Endodermal cell (in vitro differentiated cells): ENCODE data around the gene FUT8. TPM values are rescaled to one million over a fixed set of nuclear protein-coding genes. Genes with fewer than 3 reads are reported as not detected.

Source experiments
- DNase-seq: peaks from one replicate; pipeline ENCODE4 v3.0.0-alpha.2; 2017
- H3K27ac ChIP-seq: 2 replicates; pipeline ENCODE4 v1.5.1; 2013; ENCODE audit warnings: mild to moderate bottlenecking, low read depth, low read length, moderate library complexity
- H3K27me3 ChIP-seq: 2 replicates; pipeline ENCODE4 v1.6.1; 2013; ENCODE audit warnings: mild to moderate bottlenecking, low read length, moderate library complexity; ENCODE audit not compliant: insufficient read depth, control insufficient read depth, poor library complexity, severe bottlenecking
- H3K36me3 ChIP-seq: 2 replicates; pipeline ENCODE4 v1.7.0; 2013; ENCODE audit warnings: mild to moderate bottlenecking, low read length, moderate library complexity; ENCODE audit not compliant: control insufficient read depth, insufficient read depth
- H3K4me1 ChIP-seq: one replicate; pipeline ENCODE4 v1.7.0; 2013; ENCODE audit warnings: low read length; ENCODE audit not compliant: control insufficient read depth, insufficient read depth
- H3K4me3 ChIP-seq: 2 replicates; pipeline ENCODE4 v1.5.1; 2013; ENCODE audit warnings: mild to moderate bottlenecking, low read length, moderate library complexity
- H3K9ac ChIP-seq: 2 replicates; pipeline ENCODE4 v1.6.1; 2013; ENCODE audit warnings: mild to moderate bottlenecking, low read length, moderate library complexity; ENCODE audit not compliant: poor library complexity, severe bottlenecking; ENCODE audit errors: extremely low read depth
- H3K9me3 ChIP-seq: 2 replicates; pipeline ENCODE4 v1.6.1; 2013; ENCODE audit warnings: mild to moderate bottlenecking, low read length, moderate library complexity; ENCODE audit not compliant: control insufficient read depth
- H3K27ac Mint-ChIP-seq: 2 replicates; pipeline ENCODE4 v1.8.0; 2020; ENCODE audit warnings: mixed read lengths
- H3K27me3 Mint-ChIP-seq: 2 replicates; pipeline ENCODE4 v1.8.0; 2021; ENCODE audit warnings: mild to moderate bottlenecking, mixed read lengths; ENCODE audit not compliant: insufficient read depth
- H3K36me3 Mint-ChIP-seq: 2 replicates; pipeline ENCODE4 v1.8.0; 2020; ENCODE audit warnings: low read depth, mixed read lengths
- H3K4me1 Mint-ChIP-seq: 2 replicates; pipeline ENCODE4 v1.8.0; 2020; ENCODE audit warnings: mixed read lengths
- H3K4me3 Mint-ChIP-seq: 2 replicates; pipeline ENCODE4 v1.8.0; 2020; ENCODE audit warnings: mild to moderate bottlenecking, moderate library complexity, mixed read lengths
- H3K9me3 Mint-ChIP-seq: 2 replicates; pipeline ENCODE4 v1.8.0; 2020; ENCODE audit warnings: mild to moderate bottlenecking, mixed read lengths
- CTCF ChIP-seq: fragments of 200-600 bp; sonication (generic); conservative IDR thresholded peaks from 2 replicates; pipeline ENCODE4 v1.5.0; 2021; ENCODE audit warnings: antibody characterized with exemption, mild to moderate bottlenecking
- WGBS, 2 experiments: methylation state at CpG; one replicate each; pipeline versions ENCODE4 v1.1.5 to v1.1.7; 2013; ENCODE audit warnings: missing lambda C conversion rate in 2 of 2, mixed read lengths in 1 of 2; ENCODE audit not compliant: insufficient coverage in 1 of 2, insufficient read length in 1 of 2; 5-methylcytosine and 5-hydroxymethylcytosine counted together
- total RNA-seq, 2 donors: library from RNA; stranded (reverse); fragmentation: NEBNext Ultra II Directional in 1 of 2; extraction: Animal tissue kit (Norgen Biotek cat#: 25700) in 1 of 2; gene quantifications; 2 replicates in 1 of 2; 3 replicates in 1 of 2; pipeline ENCODE4 v1.2.1, GENCODE V29; 2021

The FUT8 gene
- total RNA-seq, 2 donors from 2014 or later: 63.9 to 76.9 TPM

DNA sequence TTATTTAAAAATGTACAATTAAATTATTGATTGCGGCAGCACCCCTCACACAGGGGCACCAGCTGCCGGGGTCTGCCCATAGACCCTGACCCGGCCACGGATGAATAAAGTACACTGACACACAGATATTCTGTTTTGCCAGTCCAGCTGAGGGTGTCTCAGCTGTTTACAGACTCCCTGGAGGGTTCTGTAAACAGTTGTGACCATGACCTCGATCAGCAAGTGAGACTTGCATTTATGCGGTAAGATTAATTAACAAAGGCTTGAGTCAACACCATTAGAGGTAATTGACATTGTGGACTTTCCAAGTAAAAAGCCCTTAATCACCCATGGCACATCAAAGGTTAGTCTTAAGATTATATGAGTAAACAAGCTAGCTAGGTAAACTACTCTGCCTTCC lies 94.3 kb downstream of the FUT8 start:
- peak; percentile 66 for DNase-seq
- Mint-ChIP-seq H3K27me3 (peaks cover 97% of the 10 kb centered on the region), H3K4me1 (peaks cover 18% of the 10 kb centered on the region), H3K4me3 (no peak overlapping the region), H3K27ac (no peak overlapping the region), H3K36me3 (peaks cover 16% of the 10 kb centered on the region), H3K9me3 (peaks cover 27% of the 10 kb centered on the region)
- Histone ChIP-seq H3K4me1 (peaks cover 3% of the 10 kb centered on the region), H3K27me3 (no peaks in the 10 kb centered on the region), H3K4me3 (no peak overlapping the region), H3K27ac (no peak overlapping the region), H3K36me3 (peaks cover 3% of the 10 kb centered on the region), H3K9ac (no peak overlapping the region), H3K9me3 (peaks cover 24% of the 10 kb centered on the region)
- TF ChIP-seq CTCF: no peak
- whole genome bisulfite sequencing, 2 experiments: 38 to 51% methylated on average over 5 to 6 of the region's 6 CpGs

- Histone ChIP-seq H3K27ac (no peak overlapping the region), H3K4me1 (peaks cover 17% of the 10 kb centered on the region), H3K36me3 (peaks cover 5% of the 10 kb centered on the region), H3K9ac (no peak overlapping the region), H3K4me3 (no peak overlapping the region), H3K27me3 (no peaks in the 10 kb centered on the region), H3K9me3 (peaks cover 24% of the 10 kb centered on the region)
- Mint-ChIP-seq H3K4me3 (no peak overlapping the region), H3K27me3 (peaks cover 94% of the 10 kb centered on the region), H3K27ac (no peak overlapping the region), H3K36me3 (peaks cover 16% of the 10 kb centered on the region), H3K4me1 (peaks cover 29% of the 10 kb centered on the region), H3K9me3 (peaks cover 27% of the 10 kb centered on the region)
- 91 to 100% methylated on average over 3 of the region's 3 CpGs for WGBS, 2 experiments
- no peak for TF ChIP-seq CTCF
- no peak for DNase-seq
Measured at GRCh38 chr14:65509842-65510241, 97.3 kb downstream of the FUT8 start.

DNA sequence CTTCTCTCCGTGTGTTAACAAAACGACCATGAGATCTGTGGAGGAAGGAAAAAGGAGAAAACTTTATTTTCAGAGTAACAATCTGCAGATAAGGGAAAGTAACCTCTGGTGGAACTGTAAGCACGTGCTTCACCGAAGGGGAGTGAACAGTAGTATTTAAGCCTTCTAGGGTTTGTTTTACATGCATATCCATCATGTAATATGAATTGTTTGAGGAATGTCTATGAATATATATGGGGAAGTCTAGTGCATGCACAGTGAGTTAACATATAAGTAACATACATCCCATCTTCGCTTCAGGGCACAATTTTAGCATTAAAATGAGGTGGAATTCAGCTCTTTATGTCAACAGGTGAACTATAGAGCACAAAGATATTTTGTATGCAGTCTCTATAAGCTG lies 101.1 kb downstream of the FUT8 start:
- Histone ChIP-seq H3K27me3 (no peaks in the 10 kb centered on the region), H3K4me3 (no peak overlapping the region), H3K36me3 (peaks cover 5% of the 10 kb centered on the region), H3K9ac (no peak overlapping the region), H3K4me1 (peaks cover 15% of the 10 kb centered on the region), H3K27ac (no peak overlapping the region), H3K9me3 (peaks cover 12% of the 10 kb centered on the region)
- no peak for TF ChIP-seq CTCF
- H3K4me1 Mint-ChIP-seq: peaks cover 17% of the 10 kb centered on the region
- 80 to 94% methylated on average over 2 to 5 of the region's 5 CpGs for WGBS, 2 experiments
- H3K27ac Mint-ChIP-seq: no peak overlapping the region
- peaks cover 17% of the 10 kb centered on the region for H3K9me3 Mint-ChIP-seq
- peaks cover 71% of the 10 kb centered on the region for H3K27me3 Mint-ChIP-seq
- no peak for DNase-seq
- H3K36me3 Mint-ChIP-seq: peaks cover 15% of the 10 kb centered on the region
- no peak overlapping the region for H3K4me3 Mint-ChIP-seq
